HepG2 (cell line): ENCODE results near the gene BICDL1. TPM values are rescaled to one million over a fixed set of nuclear protein-coding genes. Genes with fewer than 3 reads are reported as not detected.

ENCODE experiments used
- ATAC-seq: fragments of 200-7000 bp; cut with Tn5 transposase; 3 replicates; pipeline ENCODE4 v1.9.1; 2020; ENCODE audit warnings: mild to moderate bottlenecking, moderate library complexity
- BruUV-seq: library from RNA; stranded (reverse); fragments of 400-500 nt; replicated peaks from 2 replicates; lab custom pipeline; 2021; lab: Mats Ljungman, UMichigan
- CTCF ChIA-PET: fragments of 300-600 bp; formaldehyde crosslinking; extraction: SDS; loops from one replicate; lab custom pipeline; 2021; ENCODE audit warnings: low total read pairs, inconsistent platforms, low intra/inter-chr PET ratio; lab: Yijun Ruan, JAX
- POLR2A ChIA-PET: fragments of 350-600 bp; sonication (Branson Sonifier 250); formaldehyde crosslinking; loops from one replicate; lab custom pipeline; 2020; ENCODE audit warnings: antibody characterized with exemption, inconsistent platforms; lab: Yijun Ruan, JAX
- DNase-seq: peaks from one replicate; pipeline ENCODE4 v3.0.0-alpha.2; 2015; ENCODE audit warnings: low spot score
- FAIRE-seq: peaks from 3 replicates; lab custom pipeline; 2011; peaks lifted over from hg19 to GRCh38; lab: Jason Lieb, UNC
- H2AFZ ChIP-seq: one replicate; pipeline ENCODE4 v1.6.1; 2011; ENCODE audit warnings: low read length, inconsistent platforms
- H3K27ac ChIP-seq: fragments of 300-600 bp; 3 replicates; pipeline ENCODE4 v1.8.0; 2011; ENCODE audit warnings: mixed run types, mild to moderate bottlenecking, mixed read lengths, low read length, inconsistent platforms; ENCODE audit not compliant: insufficient read depth; ENCODE audit errors: extremely low read length
- H3K27me3 ChIP-seq, 2 experiments: fragments of 200-600 bp in 1 of 2; 2 replicates in 1 of 2; 3 replicates in 1 of 2; pipeline versions ENCODE4 v1.6.0 to v1.8.0; 2011; ENCODE audit warnings: low read length in 2 of 2, mild to moderate bottlenecking in 2 of 2, moderate library complexity in 2 of 2, inconsistent platforms in 1 of 2; ENCODE audit not compliant: insufficient read depth in 2 of 2, control insufficient read depth in 1 of 2
- H3K36me3 ChIP-seq, 2 experiments: fragments of 200-600 bp in 1 of 2; replicated peaks in 1 of 2; 2 replicates in 1 of 2; 3 replicates in 1 of 2; pipeline versions ENCODE4 v1.5.1 to v1.8.0; 2011; ENCODE audit warnings: low read length in 2 of 2, inconsistent platforms in 1 of 2; ENCODE audit not compliant: insufficient read depth in 2 of 2, control insufficient read depth in 1 of 2
- H3K4me1 ChIP-seq: 2 replicates; pipeline ENCODE4 v1.5.1; 2012; ENCODE audit warnings: low read length, inconsistent platforms; ENCODE audit not compliant: insufficient read depth
- H3K4me2 ChIP-seq: 2 replicates; pipeline ENCODE4 v1.6.0; 2011; ENCODE audit warnings: low read depth, low read length, inconsistent platforms
- H3K4me3 ChIP-seq, 3 experiments: fragments of 200-600 bp in 1 of 3; sonication (generic), shearing (Covaris generic) in 1 of 3; replicated peaks in 1 of 3; 2 replicates each; pipeline ENCODE4 v1.5.1; 2011 to 2016; ENCODE audit warnings: low read length in 3 of 3, inconsistent platforms in 2 of 3, low read depth in 2 of 3, mild to moderate bottlenecking in 2 of 3, control low read depth in 1 of 3, mixed read lengths in 1 of 3; ENCODE audit not compliant: insufficient read depth in 1 of 3
- H3K79me2 ChIP-seq: one replicate; pipeline ENCODE4 v1.6.1; 2011; ENCODE audit warnings: low read length, inconsistent platforms; ENCODE audit not compliant: insufficient read depth
- H3K9ac ChIP-seq: 2 replicates; pipeline ENCODE4 v1.6.0; 2011; ENCODE audit warnings: mild to moderate bottlenecking, low read depth, low read length, inconsistent platforms; ENCODE audit not compliant: insufficient read depth
- H3K9me3 ChIP-seq: 2 replicates; pipeline ENCODE4 v1.5.1; 2012; ENCODE audit warnings: mild to moderate bottlenecking, low read length
- H4K20me1 ChIP-seq: 2 replicates; pipeline ENCODE4 v1.6.0; 2011; ENCODE audit warnings: inconsistent platforms, mild to moderate bottlenecking, low read length, moderate library complexity; ENCODE audit not compliant: insufficient read depth
- BRD4 ChIP-seq: sonication (generic); formaldehyde crosslinking; IDR thresholded peaks from 2 replicates; pipeline ENCODE4 v1.4.0; 2020; ENCODE audit warnings: missing genetic modification reagents
- HCFC1 ChIP-seq: fragments of 150-350 bp; IDR thresholded peaks from 2 replicates; pipeline ENCODE4 v1.6.1; 2014; ENCODE audit warnings: low read depth, low read length
- HDAC1 ChIP-seq: sonication (generic); formaldehyde crosslinking; IDR thresholded peaks from 2 replicates; pipeline ENCODE4 v1.5.1; 2020; ENCODE audit warnings: mild to moderate bottlenecking, missing genetic modification reagents
- HNRNPL ChIP-seq: fragments of 200-400 bp; formaldehyde crosslinking; IDR thresholded peaks from 2 replicates; pipeline ENCODE4 v1.6.1; 2017; ENCODE audit warnings: mild to moderate bottlenecking, low read depth, low read length
- MAFF ChIP-seq: IDR thresholded peaks from 2 replicates; pipeline ENCODE4 v1.6.1; 2011; ENCODE audit warnings: low read depth, low read length, improper control_type of control experiment
- ZMYM3 ChIP-seq: sonication (generic); formaldehyde crosslinking; IDR thresholded peaks from 2 replicates; pipeline ENCODE4 v1.5.1; 2020; ENCODE audit warnings: mild to moderate bottlenecking, missing genetic modification reagents
- ZNF138 ChIP-seq: sonication (generic); formaldehyde crosslinking; IDR thresholded peaks from 2 replicates; pipeline ENCODE4 v1.5.0; 2020; ENCODE audit warnings: mild to moderate bottlenecking, low read depth, missing genetic modification reagents
- ZNF383 ChIP-seq: sonication (generic); formaldehyde crosslinking; IDR thresholded peaks from 2 replicates; pipeline ENCODE4 v1.4.0; 2020; ENCODE audit warnings: missing genetic modification reagents, mild to moderate bottlenecking, borderline replicate concordance
- ZNF441 ChIP-seq: sonication (generic); formaldehyde crosslinking; IDR thresholded peaks from 2 replicates; pipeline ENCODE4 v1.7.0; 2021; ENCODE audit warnings: missing genetic modification reagents, borderline replicate concordance
- ZNF468 ChIP-seq: sonication (generic); formaldehyde crosslinking; IDR thresholded peaks from 2 replicates; pipeline ENCODE4 v1.8.0; 2022; ENCODE audit warnings: mild to moderate bottlenecking, moderate library complexity, missing genetic modification reagents
- ZNF484 ChIP-seq: sonication (generic); formaldehyde crosslinking; IDR thresholded peaks from 2 replicates; pipeline ENCODE4 v1.5.1; 2020; ENCODE audit warnings: mild to moderate bottlenecking, low read depth, missing genetic modification reagents, borderline replicate concordance
- ZNF780A ChIP-seq: sonication (generic); formaldehyde crosslinking; IDR thresholded peaks from 2 replicates; pipeline ENCODE4 v1.8.0; 2022; ENCODE audit warnings: mild to moderate bottlenecking, missing genetic modification reagents, moderate library complexity
- WGBS: methylation state at CpG from one replicate; pipeline ENCODE4 v1.1.6; 2017; ENCODE audit warnings: low lambda C conversion rate; 5-methylcytosine and 5-hydroxymethylcytosine counted together
- in situ Hi-C: cut with HindIII; loops from 2 replicates; pipeline ENCODE4 v1.10.0; 2017; ENCODE audit warnings: low pct_unique_long_range_greater_than_20kb; ENCODE audit not compliant: extremely low pct_ligation_motif_present
- intact Hi-C: fragments of 100-400 bp; cut with micrococcal nuclease; formaldehyde crosslinking; loops from one replicate; pipeline ENCODE4 v1.10.0; 2022; ENCODE audit not compliant: unreplicated experiment
- polyA plus RNA-seq, 8 experiments: library from polyadenylated mRNA; depleted of rRNA in 3 of 8; stranded (reverse) in 7 of 8; unstranded in 1 of 8; fragments of >200 nt; fragmentation: Illumina TruSeq in 4 of 8; extraction: Trizol in 4 of 8; gene quantifications; 2 replicates each; pipeline versions ENCODE4 v1.2.1 to v1.2.3, GENCODE V29; 2011 to 2016; ENCODE audit warnings: low read depth in 4 of 8, missing spikeins in 1 of 8, mixed read lengths in 1 of 8; ENCODE audit not compliant: insufficient read depth in 1 of 8
- total RNA-seq, 5 experiments: library from RNA; depleted of rRNA; stranded (reverse); fragments of >200 nt; fragmentation: Illumina TruSeq; extraction: Trizol; gene quantifications; 2 replicates each; pipeline ENCODE4 v1.2.3, GENCODE V29; 2016; ENCODE audit warnings: low read depth in 1 of 5
- TF ChIP-seq, protein P1 (sequence below): IDR thresholded peaks from 2 replicates; pipeline ENCODE4 v1.6.1; 2016; ENCODE audit warnings: low read depth, missing genetic modification reagents, missing compliant biosample characterization
- TF ChIP-seq, protein P2 (sequence below): sonication (generic); formaldehyde crosslinking; IDR thresholded peaks from 2 replicates; pipeline ENCODE4 v1.8.1; 2023; ENCODE audit warnings: mild to moderate bottlenecking, missing genetic modification reagents

Gene BICDL1
- total and polyA plus RNA-seq, 2 of the 13 experiments (the other 11 are each of a cell fraction or from before 2014, with no cell fraction given), result 3.6 to 9.7 TPM

DNA sequence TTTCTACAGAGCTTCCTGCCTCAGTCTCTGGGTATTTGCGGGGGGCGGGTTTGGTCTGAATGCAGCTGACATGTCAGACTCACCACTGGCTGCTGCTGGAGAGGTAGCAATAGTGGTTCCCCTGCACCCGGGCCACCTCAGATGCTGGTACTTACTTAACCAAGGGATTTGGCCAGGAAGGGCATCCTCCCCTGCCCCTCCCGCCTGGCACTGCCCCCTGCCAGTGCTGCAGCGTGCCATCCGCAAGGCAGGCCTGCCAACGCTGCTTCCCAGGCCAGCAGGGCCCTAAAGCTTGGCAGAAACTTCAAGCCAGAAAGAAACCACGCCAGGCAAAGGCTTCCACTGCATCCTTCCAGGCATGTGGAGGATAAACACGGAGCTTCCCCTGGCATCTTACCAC lies 105.4 kb downstream of the BICDL1 start:
- Histone ChIP-seq H4K20me1 (no peaks in the 10 kb centered on the region; the same call in 1 of the 2 replicates), H3K4me2 (no peak overlapping the region), H3K4me3 (no peak overlapping the region), H3K36me3 (peaks cover 11 to 30% of the 10 kb centered on the region in 2 experiments; a peak in 4 of 5 replicates), H3K27me3 (no peaks in the 10 kb centered on the region)
- ATAC-seq, result no peak
- intact Hi-C loops, result no loop called here
- no peak for DNase-seq
- POLR2A ChIA-PET, result no interaction called here
- TF ChIP-seq, protein P1, sequence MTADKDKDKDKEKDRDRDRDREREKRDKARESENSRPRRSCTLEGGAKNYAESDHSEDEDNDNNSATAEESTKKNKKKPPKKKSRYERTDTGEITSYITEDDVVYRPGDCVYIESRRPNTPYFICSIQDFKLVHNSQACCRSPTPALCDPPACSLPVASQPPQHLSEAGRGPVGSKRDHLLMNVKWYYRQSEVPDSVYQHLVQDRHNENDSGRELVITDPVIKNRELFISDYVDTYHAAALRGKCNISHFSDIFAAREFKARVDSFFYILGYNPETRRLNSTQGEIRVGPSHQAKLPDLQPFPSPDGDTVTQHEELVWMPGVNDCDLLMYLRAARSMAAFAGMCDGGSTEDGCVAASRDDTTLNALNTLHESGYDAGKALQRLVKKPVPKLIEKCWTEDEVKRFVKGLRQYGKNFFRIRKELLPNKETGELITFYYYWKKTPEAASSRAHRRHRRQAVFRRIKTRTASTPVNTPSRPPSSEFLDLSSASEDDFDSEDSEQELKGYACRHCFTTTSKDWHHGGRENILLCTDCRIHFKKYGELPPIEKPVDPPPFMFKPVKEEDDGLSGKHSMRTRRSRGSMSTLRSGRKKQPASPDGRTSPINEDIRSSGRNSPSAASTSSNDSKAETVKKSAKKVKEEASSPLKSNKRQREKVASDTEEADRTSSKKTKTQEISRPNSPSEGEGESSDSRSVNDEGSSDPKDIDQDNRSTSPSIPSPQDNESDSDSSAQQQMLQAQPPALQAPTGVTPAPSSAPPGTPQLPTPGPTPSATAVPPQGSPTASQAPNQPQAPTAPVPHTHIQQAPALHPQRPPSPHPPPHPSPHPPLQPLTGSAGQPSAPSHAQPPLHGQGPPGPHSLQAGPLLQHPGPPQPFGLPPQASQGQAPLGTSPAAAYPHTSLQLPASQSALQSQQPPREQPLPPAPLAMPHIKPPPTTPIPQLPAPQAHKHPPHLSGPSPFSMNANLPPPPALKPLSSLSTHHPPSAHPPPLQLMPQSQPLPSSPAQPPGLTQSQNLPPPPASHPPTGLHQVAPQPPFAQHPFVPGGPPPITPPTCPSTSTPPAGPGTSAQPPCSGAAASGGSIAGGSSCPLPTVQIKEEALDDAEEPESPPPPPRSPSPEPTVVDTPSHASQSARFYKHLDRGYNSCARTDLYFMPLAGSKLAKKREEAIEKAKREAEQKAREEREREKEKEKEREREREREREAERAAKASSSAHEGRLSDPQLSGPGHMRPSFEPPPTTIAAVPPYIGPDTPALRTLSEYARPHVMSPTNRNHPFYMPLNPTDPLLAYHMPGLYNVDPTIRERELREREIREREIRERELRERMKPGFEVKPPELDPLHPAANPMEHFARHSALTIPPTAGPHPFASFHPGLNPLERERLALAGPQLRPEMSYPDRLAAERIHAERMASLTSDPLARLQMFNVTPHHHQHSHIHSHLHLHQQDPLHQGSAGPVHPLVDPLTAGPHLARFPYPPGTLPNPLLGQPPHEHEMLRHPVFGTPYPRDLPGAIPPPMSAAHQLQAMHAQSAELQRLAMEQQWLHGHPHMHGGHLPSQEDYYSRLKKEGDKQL (CRISPR knock-in tag), result no peak
- 0 out of 2 replicates have a peak, but pooled peaks have one; percentile 66 for TF ChIP-seq HNRNPL
- TF ChIP-seq, all 625 proteins: peak for 1
- Histone ChIP-seq H2AFZ (no peak overlapping the region), H3K4me1 (peaks cover 17% of the 10 kb centered on the region), H3K79me2 (no peaks in the 10 kb centered on the region), H3K9me3 (no peaks in the 10 kb centered on the region), H3K27ac (no peak overlapping the region), H3K9ac (no peak overlapping the region)
- CTCF ChIA-PET, result no interaction called here
- in situ Hi-C loops, result no loop called here
- BruUV-seq, result no TSS peak
- WGBS, result 94% methylated on average over 4 of the region's 9 CpGs
- no peak for FAIRE-seq

DNA sequence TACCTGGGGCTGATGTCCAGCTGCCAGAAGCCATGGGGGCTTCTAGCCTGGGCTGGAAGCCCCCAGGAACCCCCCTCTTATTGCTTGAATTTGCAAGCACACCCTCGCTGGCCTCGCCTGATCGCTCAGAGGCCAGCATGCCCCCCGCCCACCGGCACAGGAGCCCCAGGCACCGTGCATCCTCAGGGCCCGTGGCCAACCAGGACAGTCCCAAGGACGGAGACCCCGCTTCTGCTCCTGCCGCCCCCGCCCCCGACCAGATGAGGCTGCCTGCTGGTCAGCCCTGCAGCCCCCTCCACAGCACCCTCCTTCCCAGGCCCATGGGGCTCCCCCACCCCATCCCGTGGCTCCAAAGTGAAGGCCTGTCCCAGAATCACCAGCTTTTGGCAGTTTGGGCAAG lies 106.3 kb downstream of the BICDL1 start:
- Histone ChIP-seq H3K9me3 (no peaks in the 10 kb centered on the region), H4K20me1 (no peaks in the 10 kb centered on the region; the same call in 1 of the 2 replicates), H3K79me2 (no peaks in the 10 kb centered on the region), H3K36me3 (peaks cover 13 to 38% of the 10 kb centered on the region in 2 experiments; a peak in 4 of 5 replicates), H3K4me2 (no peak overlapping the region), H3K9ac (no peak overlapping the region), H3K4me1 (peaks cover 17% of the 10 kb centered on the region), H3K27me3 (no peaks in the 10 kb centered on the region), H3K4me3 (no peak overlapping the region), H2AFZ (no peak overlapping the region), H3K27ac (no peak overlapping the region)
- POLR2A ChIA-PET, result no interaction called here
- BruUV-seq, result no TSS peak
- intact Hi-C loops (no loop called here), in situ Hi-C loops (no loop called here)
- no peak for DNase-seq
- no peak for FAIRE-seq
- no peak for ATAC-seq
- 90% methylated on average over 1 of the region's 13 CpGs for WGBS
- CTCF ChIA-PET, result no interaction called here
- TF ChIP-seq HDAC1 (CRISPR knock-in tag) (no peak), ZNF780A (CRISPR knock-in tag) (no peak), ZNF468 (CRISPR knock-in tag) (no peak), MAFF (no peak), ZNF138 (CRISPR knock-in tag) (no peak), ZNF383 (CRISPR knock-in tag) (no peak), ZMYM3 (no peak), ZNF441 (CRISPR knock-in tag) (no peak), BRD4 (no peak), ZNF484 (no peak), HCFC1 (no peak)
- TF ChIP-seq, protein P2, sequence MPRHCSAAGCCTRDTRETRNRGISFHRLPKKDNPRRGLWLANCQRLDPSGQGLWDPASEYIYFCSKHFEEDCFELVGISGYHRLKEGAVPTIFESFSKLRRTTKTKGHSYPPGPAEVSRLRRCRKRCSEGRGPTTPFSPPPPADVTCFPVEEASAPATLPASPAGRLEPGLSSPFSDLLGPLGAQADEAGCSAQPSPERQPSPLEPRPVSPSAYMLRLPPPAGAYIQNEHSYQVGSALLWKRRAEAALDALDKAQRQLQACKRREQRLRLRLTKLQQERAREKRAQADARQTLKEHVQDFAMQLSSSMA, result no peak
